HUES48 (cell line): ENCODE measurements around the gene DHFR.

Experiments
- H3K27ac ChIP-seq: one replicate; pipeline ENCODE4 v1.7.0; 2013; ENCODE audit warnings: low read depth, low read length, inconsistent platforms
- H3K27me3 ChIP-seq: 2 replicates; pipeline ENCODE4 v1.6.1; 2013; ENCODE audit warnings: mild to moderate bottlenecking, low read length; ENCODE audit not compliant: control insufficient read depth, insufficient read depth
- H3K36me3 ChIP-seq: 2 replicates; pipeline ENCODE4 v1.6.1; 2013; ENCODE audit warnings: low read length; ENCODE audit not compliant: control insufficient read depth, insufficient read depth
- H3K4me1 ChIP-seq: 2 replicates; pipeline ENCODE4 v1.6.1; 2013; ENCODE audit warnings: mild to moderate bottlenecking, low read length; ENCODE audit not compliant: control insufficient read depth, insufficient read depth
- H3K4me3 ChIP-seq: 2 replicates; pipeline ENCODE4 v1.5.1; 2013; ENCODE audit warnings: mild to moderate bottlenecking, low read depth, low read length
- H3K9ac ChIP-seq: 2 replicates; pipeline ENCODE4 v1.6.1; 2013; ENCODE audit warnings: mild to moderate bottlenecking, low read depth, low read length, moderate library complexity
- H3K9me3 ChIP-seq: 2 replicates; pipeline ENCODE4 v1.6.1; 2013; ENCODE audit warnings: low read length; ENCODE audit not compliant: control insufficient read depth, insufficient read depth

The DHFR gene

GRCh38 chr5:80654391-80655230 lies at the start of gene DHFR, which contains the start of gene MSH3:
Gene DHFR, minus strand, starts transcription at chr5:80654983. Its CDS starts 494 bp downstream, at chr5:80654489.
Gene MSH3, plus strand, starts transcription at chr5:80654652. Its CDS starts 76 bp downstream, at chr5:80654728.
- Histone ChIP-seq H3K36me3 (peaks cover 31% of the 10 kb centered on the region), H3K9me3 (no peaks in the 10 kb centered on the region), H3K27me3 (no peaks in the 10 kb centered on the region), H3K4me3 (peak within 1 kb of the TSS; percentile 89), H3K27ac (peak within 1 kb of the TSS; percentile 98), H3K9ac (peak within 1 kb of the TSS; percentile 97), H3K4me1 (peaks cover 18% of the 10 kb centered on the region)

- peaks cover 11% of the 10 kb centered on the region; the same call in 1 of the 2 replicates for H3K36me3 ChIP-seq
These were observed 49.4 kb upstream of the DHFR start for GRCh38 chr5:80704221-80704620.

GRCh38 chr5:80703747-80704146 lies 49.0 kb upstream of the DHFR start:
- H3K4me3 ChIP-seq, result no peak overlapping the region
- H3K9ac ChIP-seq, result 0 out of 2 replicates have a peak overlapping the region, but pooled peaks have one; percentile 23
- no peaks in the 10 kb centered on the region for H3K27me3 ChIP-seq
- H3K9me3 ChIP-seq, result no peaks in the 10 kb centered on the region
- H3K27ac ChIP-seq, result peak overlapping the region; percentile 58
- peaks cover 11% of the 10 kb centered on the region; the same call in 1 of the 2 replicates for H3K36me3 ChIP-seq
- H3K4me1 ChIP-seq, result peaks cover 23% of the 10 kb centered on the region

More at GRCh38 chr5:80704221-80704620, 49.4 kb upstream of the DHFR start:
- H3K4me1 ChIP-seq, result peaks cover 23% of the 10 kb centered on the region
- peak overlapping the region; percentile 58 for H3K27ac ChIP-seq
- H3K27me3 ChIP-seq, result no peaks in the 10 kb centered on the region
- no peaks in the 10 kb centered on the region for H3K9me3 ChIP-seq
- no peak overlapping the region for H3K9ac ChIP-seq
- H3K4me3 ChIP-seq, result no peak overlapping the region

- no peaks in the 10 kb centered on the region for H3K27me3 ChIP-seq
- peaks cover 23% of the 10 kb centered on the region for H3K4me1 ChIP-seq
- H3K27ac ChIP-seq, result no peak overlapping the region
- no peaks in the 10 kb centered on the region for H3K9me3 ChIP-seq
- no peak overlapping the region for H3K9ac ChIP-seq
- H3K4me3 ChIP-seq, result no peak overlapping the region
- H3K36me3 ChIP-seq, result peaks cover 11% of the 10 kb centered on the region; the same call in 1 of the 2 replicates
These were observed 48.5 kb upstream of the DHFR start for GRCh38 chr5:80703291-80703690.

GRCh38 chr5:80701597-80701996 lies 46.8 kb upstream of the DHFR start:
- peaks cover 23% of the 10 kb centered on the region for H3K4me1 ChIP-seq
- no peaks in the 10 kb centered on the region for H3K27me3 ChIP-seq

GRCh38 chr5:80698369-80698768 lies 43.6 kb upstream of the DHFR start:
- Histone ChIP-seq H3K4me3 (no peak overlapping the region), H3K27me3 (no peaks in the 10 kb centered on the region), H3K4me1 (0 out of 2 replicates have a peak, but pooled peaks cover 5% of the 10 kb centered on the region), H3K9ac (no peak overlapping the region), H3K9me3 (no peaks in the 10 kb centered on the region), H3K27ac (no peak overlapping the region), H3K36me3 (peaks cover 4% of the 10 kb centered on the region; the same call in 1 of the 2 replicates)

More at GRCh38 chr5:80701597-80701996, 46.8 kb upstream of the DHFR start:
- Histone ChIP-seq H3K9me3 (no peaks in the 10 kb centered on the region), H3K36me3 (peaks cover 6% of the 10 kb centered on the region; the same call in 1 of the 2 replicates), H3K4me3 (no peak overlapping the region), H3K9ac (no peak overlapping the region), H3K27ac (no peak overlapping the region)

GRCh38 chr5:80697100-80697499 lies 42.3 kb upstream of the DHFR start:
- Histone ChIP-seq H3K9me3 (no peaks in the 10 kb centered on the region), H3K27me3 (no peaks in the 10 kb centered on the region), H3K4me3 (no peak overlapping the region), H3K36me3 (peaks cover under 1% of the 10 kb centered on the region; the same call in 1 of the 2 replicates), H3K27ac (no peak overlapping the region), H3K4me1 (0 out of 2 replicates have a peak, but pooled peaks cover 5% of the 10 kb centered on the region), H3K9ac (no peak overlapping the region)

GRCh38 chr5:80696450-80696849 lies 41.7 kb upstream of the DHFR start:
- Histone ChIP-seq H3K27me3 (no peaks in the 10 kb centered on the region), H3K9ac (no peak overlapping the region), H3K9me3 (no peaks in the 10 kb centered on the region), H3K36me3 (no peaks in the 10 kb centered on the region), H3K4me1 (0 out of 2 replicates have a peak, but pooled peaks cover 4% of the 10 kb centered on the region), H3K27ac (no peak overlapping the region), H3K4me3 (no peak overlapping the region)

GRCh38 chr5:80695666-80696065 lies 40.9 kb upstream of the DHFR start:
- H3K9me3 ChIP-seq, result no peaks in the 10 kb centered on the region
- H3K36me3 ChIP-seq, result no peaks in the 10 kb centered on the region
- no peaks in the 10 kb centered on the region for H3K4me1 ChIP-seq
- H3K27ac ChIP-seq, result no peak overlapping the region
- no peak overlapping the region for H3K4me3 ChIP-seq
- H3K27me3 ChIP-seq, result no peaks in the 10 kb centered on the region
- no peak overlapping the region for H3K9ac ChIP-seq

GRCh38 chr5:80689627-80690026 lies 34.8 kb upstream of the DHFR start:
- Histone ChIP-seq H3K27ac (no peak overlapping the region), H3K9ac (no peak overlapping the region), H3K9me3 (no peaks in the 10 kb centered on the region), H3K36me3 (peaks cover 5% of the 10 kb centered on the region; the same call in 1 of the 2 replicates), H3K4me3 (no peak overlapping the region), H3K27me3 (no peaks in the 10 kb centered on the region), H3K4me1 (peaks cover 8% of the 10 kb centered on the region; the same call in 1 of the 2 replicates)
